DND-41 (cell line): ENCODE measurements around the gene PJVK.
"Not testable (repeated sequence)": the region's sequence is repeated elsewhere in the genome, so short reads cannot be mapped to it uniquely, and the experiment has no call there.

Source experiments
- ATAC-seq: fragments of 200-7000 bp; cut with Tn5 transposase; 3 replicates; pipeline ENCODE4 v1.9.1; 2021; ENCODE audit warnings: low read depth; ENCODE audit not compliant: insufficient read depth
- DNase-seq: peaks from one replicate; pipeline ENCODE4 v3.0.0-alpha.2; 2020
- H2AFZ ChIP-seq: 2 replicates; pipeline ENCODE4 v1.6.0; 2012; ENCODE audit warnings: low read depth, low read length
- H3K27ac ChIP-seq: 2 replicates; pipeline ENCODE4 v1.5.1; 2012; ENCODE audit warnings: low read length, inconsistent platforms
- H3K27me3 ChIP-seq: fragments of 200-600 bp; sonication (generic); 2 replicates; pipeline ENCODE4 v1.6.0; 2012; ENCODE audit warnings: low read length, mild to moderate bottlenecking, inconsistent platforms; ENCODE audit not compliant: insufficient read depth, poor library complexity
- H3K36me3 ChIP-seq: 2 replicates; pipeline ENCODE4 v1.5.1; 2012; ENCODE audit warnings: low read length, inconsistent platforms; ENCODE audit not compliant: insufficient read depth
- H3K4me1 ChIP-seq: 2 replicates; pipeline ENCODE4 v1.5.1; 2012; ENCODE audit warnings: mild to moderate bottlenecking, low read length; ENCODE audit not compliant: insufficient read depth
- H3K4me2 ChIP-seq: 2 replicates; pipeline ENCODE4 v1.6.0; 2012; ENCODE audit warnings: mild to moderate bottlenecking, moderate library complexity, low read length, inconsistent platforms; ENCODE audit not compliant: insufficient read depth
- H3K4me3 ChIP-seq, 2 experiments: fragments of 200-600 bp in 1 of 2; shearing (Covaris generic) in 1 of 2; 2 replicates each; pipeline ENCODE4 v1.5.1; 2012 to 2016; ENCODE audit warnings: inconsistent platforms in 2 of 2, low read length in 2 of 2, mild to moderate bottlenecking in 2 of 2, low read depth in 1 of 2, moderate library complexity in 1 of 2
- H3K79me2 ChIP-seq: 2 replicates; pipeline ENCODE4 v1.6.0; 2012; ENCODE audit warnings: low read length, inconsistent platforms; ENCODE audit not compliant: insufficient read depth
- H3K9ac ChIP-seq: 2 replicates; pipeline ENCODE4 v1.6.0; 2012; ENCODE audit warnings: low read depth, mild to moderate bottlenecking, inconsistent platforms, low read length, moderate library complexity
- H3K9me3 ChIP-seq: 2 replicates; pipeline ENCODE4 v1.5.1; 2012; ENCODE audit warnings: low read length, moderate library complexity, mild to moderate bottlenecking, inconsistent platforms; ENCODE audit not compliant: insufficient read depth, severe bottlenecking
- H4K20me1 ChIP-seq: 2 replicates; pipeline ENCODE4 v1.6.0; 2012; ENCODE audit warnings: low read length; ENCODE audit not compliant: insufficient read depth
- EZH2 ChIP-seq: IDR thresholded peaks from 3 replicates; pipeline ENCODE4 v1.6.1; 2012; ENCODE audit warnings: borderline replicate concordance, low read depth, mild to moderate bottlenecking, moderate library complexity, low read length, inconsistent platforms; ENCODE audit not compliant: severe bottlenecking
- TF ChIP-seq, protein P1 (sequence below): IDR thresholded peaks from 2 replicates; pipeline ENCODE4 v1.5.1; 2012; ENCODE audit warnings: borderline replicate concordance, low read length, moderate library complexity, mild to moderate bottlenecking; ENCODE audit not compliant: poor library complexity, severe bottlenecking; ENCODE audit errors: extremely low read depth

PJVK gene

DNA sequence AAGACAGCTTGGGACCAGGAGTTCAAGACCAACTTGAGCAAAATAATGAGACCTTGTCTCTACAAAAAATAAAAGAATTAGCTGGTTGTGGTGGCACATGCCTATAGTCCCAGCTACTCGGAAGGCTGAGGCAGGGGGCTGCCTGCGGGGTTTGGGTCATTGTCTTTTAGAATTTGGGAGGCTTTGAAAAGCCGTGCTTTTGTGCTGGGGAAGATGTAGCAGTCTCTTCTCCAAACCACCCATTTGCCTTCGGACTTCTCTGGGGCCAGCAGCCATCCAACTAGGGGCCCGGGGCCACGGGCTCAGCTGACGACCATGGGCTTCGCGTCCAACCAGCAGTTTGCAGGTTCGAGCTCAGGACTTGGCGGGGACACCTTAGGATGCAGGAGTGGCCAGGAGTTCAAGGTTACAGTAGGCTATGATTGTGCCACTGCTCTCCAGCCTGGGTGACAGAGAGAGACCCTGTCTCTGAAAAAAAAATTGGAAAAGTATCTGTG, 6.3 kb downstream of the PJVK start:
- no peaks in the 10 kb centered on the region for H3K9me3 ChIP-seq
- H3K4me3 ChIP-seq, result no peak overlapping the region
- no peak overlapping the region for H3K9ac ChIP-seq
- H3K79me2 ChIP-seq, result no peaks in the 10 kb centered on the region
- H3K27ac ChIP-seq, result no peak overlapping the region
- H2AFZ ChIP-seq, result no peak overlapping the region
- no peaks in the 10 kb centered on the region for H3K27me3 ChIP-seq
- no peak for TF ChIP-seq EZH2
- ATAC-seq (no peak), DNase-seq (no peak)
- H4K20me1 ChIP-seq, result no peaks in the 10 kb centered on the region
- no peak overlapping the region for H3K4me2 ChIP-seq
- H3K4me1 ChIP-seq, result no peaks in the 10 kb centered on the region
- no peaks in the 10 kb centered on the region for H3K36me3 ChIP-seq

DNA sequence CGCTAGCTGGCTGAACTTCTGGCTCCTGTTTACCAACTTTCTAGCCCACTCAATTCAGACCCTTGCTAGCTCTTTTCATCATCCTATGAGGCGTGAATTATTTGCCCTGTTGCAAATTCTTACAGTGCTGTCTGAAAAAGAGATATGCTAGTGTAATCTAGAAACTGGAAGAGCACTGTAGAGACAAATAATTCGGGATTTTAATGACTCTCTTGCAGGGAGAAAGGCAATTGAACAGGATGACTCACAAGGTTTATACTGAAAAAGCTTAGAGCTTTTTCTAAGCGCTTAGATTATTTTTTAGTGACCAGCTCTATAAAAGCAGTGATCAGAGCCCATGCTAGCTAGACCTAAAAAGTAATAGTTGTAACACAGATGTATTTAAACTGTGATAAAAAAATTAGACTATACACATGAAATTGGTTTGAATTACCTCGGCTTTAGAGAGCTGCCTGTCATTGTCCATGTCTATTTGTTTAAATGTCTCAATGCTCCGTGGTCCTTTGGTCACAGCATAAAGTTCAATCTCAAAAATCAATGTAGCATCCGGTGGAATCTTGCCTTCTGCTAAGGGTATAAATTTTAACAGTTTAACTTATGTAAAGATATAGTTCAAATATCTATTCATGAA, 18.2 kb downstream of the PJVK start:
- TF ChIP-seq, protein P1, sequence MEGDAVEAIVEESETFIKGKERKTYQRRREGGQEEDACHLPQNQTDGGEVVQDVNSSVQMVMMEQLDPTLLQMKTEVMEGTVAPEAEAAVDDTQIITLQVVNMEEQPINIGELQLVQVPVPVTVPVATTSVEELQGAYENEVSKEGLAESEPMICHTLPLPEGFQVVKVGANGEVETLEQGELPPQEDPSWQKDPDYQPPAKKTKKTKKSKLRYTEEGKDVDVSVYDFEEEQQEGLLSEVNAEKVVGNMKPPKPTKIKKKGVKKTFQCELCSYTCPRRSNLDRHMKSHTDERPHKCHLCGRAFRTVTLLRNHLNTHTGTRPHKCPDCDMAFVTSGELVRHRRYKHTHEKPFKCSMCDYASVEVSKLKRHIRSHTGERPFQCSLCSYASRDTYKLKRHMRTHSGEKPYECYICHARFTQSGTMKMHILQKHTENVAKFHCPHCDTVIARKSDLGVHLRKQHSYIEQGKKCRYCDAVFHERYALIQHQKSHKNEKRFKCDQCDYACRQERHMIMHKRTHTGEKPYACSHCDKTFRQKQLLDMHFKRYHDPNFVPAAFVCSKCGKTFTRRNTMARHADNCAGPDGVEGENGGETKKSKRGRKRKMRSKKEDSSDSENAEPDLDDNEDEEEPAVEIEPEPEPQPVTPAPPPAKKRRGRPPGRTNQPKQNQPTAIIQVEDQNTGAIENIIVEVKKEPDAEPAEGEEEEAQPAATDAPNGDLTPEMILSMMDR, result no peak
- no peak for TF ChIP-seq EZH2
- H3K4me2 ChIP-seq, result no peak overlapping the region
- no peak overlapping the region for H3K9ac ChIP-seq
- H3K36me3 ChIP-seq, result peaks cover 26% of the 10 kb centered on the region; the same call in 1 of the 2 replicates
- no peak overlapping the region for H3K27ac ChIP-seq
- no peak for DNase-seq
- no peaks in the 10 kb centered on the region for H3K4me1 ChIP-seq
- no peaks in the 10 kb centered on the region for H3K27me3 ChIP-seq
- H3K4me3 ChIP-seq, result no peak overlapping the region
- no peak for ATAC-seq
- no peaks in the 10 kb centered on the region for H3K79me2 ChIP-seq
- no peaks in the 10 kb centered on the region for H4K20me1 ChIP-seq
- no peaks in the 10 kb centered on the region for H3K9me3 ChIP-seq
- H2AFZ ChIP-seq, result no peak overlapping the region

GRCh38 chr2:178471313-178471712, 20.1 kb downstream of the PJVK start:
- H3K4me1 ChIP-seq, H3K4me3 ChIP-seq, H3K27ac ChIP-seq, H3K4me2 ChIP-seq, DNase-seq, ATAC-seq, H3K9me3 ChIP-seq, H2AFZ ChIP-seq, H3K9ac ChIP-seq, H4K20me1 ChIP-seq, H3K27me3 ChIP-seq, H3K79me2 ChIP-seq: not testable (repeated sequence)
- H3K36me3 ChIP-seq, result peaks cover 14% of the 10 kb centered on the region; the same call in 1 of the 2 replicates

DNA sequence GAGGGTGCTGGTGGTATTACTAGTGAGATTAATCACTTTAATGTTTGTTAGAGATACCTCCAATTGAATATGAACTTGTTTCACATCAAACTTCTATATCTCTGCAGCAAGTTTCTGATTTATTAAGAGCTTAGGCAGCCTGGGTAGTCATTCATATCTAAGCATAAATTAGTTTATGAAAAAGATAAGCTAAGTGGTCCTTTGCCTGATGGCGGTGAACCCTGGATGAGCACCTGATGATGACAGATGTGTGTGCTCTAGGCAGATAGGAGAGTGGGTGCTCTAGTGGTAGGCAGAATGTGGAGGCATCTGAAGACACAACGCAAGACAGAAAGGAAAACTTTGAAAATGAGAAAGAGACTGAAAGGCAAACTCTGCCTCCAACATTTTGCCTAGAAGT, 22.2 kb downstream of the PJVK start:
- DNase-seq (no peak), ATAC-seq (no peak)
- Histone ChIP-seq H4K20me1 (no peaks in the 10 kb centered on the region), H3K79me2 (peaks cover 26% of the 10 kb centered on the region), H3K4me3 (no peak overlapping the region), H3K4me2 (no peak overlapping the region), H3K27ac (no peak overlapping the region), H3K9me3 (no peaks in the 10 kb centered on the region), H3K9ac (no peak overlapping the region), H3K36me3 (peaks cover 6% of the 10 kb centered on the region; the same call in 1 of the 2 replicates), H2AFZ (no peak overlapping the region), H3K27me3 (no peaks in the 10 kb centered on the region), H3K4me1 (peaks cover 21% of the 10 kb centered on the region)
- TF ChIP-seq, protein P1, result no peak
- TF ChIP-seq EZH2, result no peak
